H1 (cell line): ENCODE data around the gene OBSCN. TPM values are rescaled to one million over a fixed set of nuclear protein-coding genes. Genes with fewer than 3 reads are reported as not detected.

Source experiments
- CTCF ChIA-PET: fragments of 300-600 bp; sonication (Branson Sonifier 250); formaldehyde crosslinking; loops from one replicate; lab custom pipeline; 2021; ENCODE audit not compliant: partially characterized antibody; lab: Charles Lee
- POLR2A ChIA-PET: fragments of 300-600 bp; sonication (Branson Sonifier 250); formaldehyde crosslinking; loops from one replicate; lab custom pipeline; 2021; ENCODE audit warnings: inconsistent platforms; ENCODE audit not compliant: partially characterized antibody; lab: Charles Lee
- DNase-seq, 2 experiments: peaks; one replicate each; pipeline versions ENCODE4 v3.0.0 to v3.0.0-alpha.2; 2010 to 2022; ENCODE audit warnings: low spot score in 2 of 2, low read depth in 1 of 2, mixed read lengths in 1 of 2
- FAIRE-seq: peaks from 2 replicates; lab custom pipeline; 2011; peaks lifted over from hg19 to GRCh38; lab: Jason Lieb, UNC
- H2AFZ ChIP-seq: 2 replicates; pipeline ENCODE4 v1.8.1; 2012; ENCODE audit warnings: low read length, inconsistent platforms
- H2AK5ac ChIP-seq: 2 replicates; pipeline ENCODE4 v1.6.1; 2013; ENCODE audit warnings: low read depth, low read length
- H2BK120ac ChIP-seq: replicated peaks from 2 replicates; pipeline ENCODE3; 2013; ENCODE audit warnings: low read depth, low read length, inconsistent platforms
- H2BK12ac ChIP-seq: 2 replicates; pipeline ENCODE4 v1.6.1; 2013; ENCODE audit warnings: low read depth, low read length
- H2BK15ac ChIP-seq: 2 replicates; pipeline ENCODE4 v1.6.1; 2013; ENCODE audit warnings: low read length
- H2BK20ac ChIP-seq: 2 replicates; pipeline ENCODE4 v1.6.1; 2013; ENCODE audit warnings: low read length
- H2BK5ac ChIP-seq: 2 replicates; pipeline ENCODE4 v1.6.1; 2013; ENCODE audit warnings: low read depth, low read length
- H3K14ac ChIP-seq: 2 replicates; pipeline ENCODE4 v1.6.1; 2013; ENCODE audit warnings: inconsistent platforms; ENCODE audit not compliant: insufficient read length
- H3K18ac ChIP-seq: 2 replicates; pipeline ENCODE4 v1.6.1; 2013; ENCODE audit warnings: low read length; ENCODE audit errors: extremely low read depth
- H3K23ac ChIP-seq: 2 replicates; pipeline ENCODE4 v1.6.1; 2013; ENCODE audit warnings: inconsistent platforms; ENCODE audit not compliant: insufficient read length
- H3K23me2 ChIP-seq: 2 replicates; pipeline ENCODE4 v1.6.1; 2013; ENCODE audit warnings: low read depth, low read length
- H3K27ac ChIP-seq: 2 replicates; pipeline ENCODE4 v1.6.1; 2011; ENCODE audit warnings: low read depth, low read length, inconsistent platforms
- H3K27me3 ChIP-seq, 4 experiments: replicated peaks in 1 of 4; 1 replicate in 1 of 4; 2 replicates in 3 of 4; pipeline versions ENCODE4 v1.6.1 to v1.8.1; 2011 to 2013; ENCODE audit warnings: low read length in 3 of 4, mild to moderate bottlenecking in 3 of 4, inconsistent platforms in 2 of 4, mixed read lengths in 2 of 4, moderate library complexity in 1 of 4; ENCODE audit not compliant: control insufficient read depth in 3 of 4, insufficient read depth in 3 of 4; ENCODE audit errors: extremely low read depth in 1 of 4
- H3K36me3 ChIP-seq, 4 experiments: 2 replicates each; pipeline versions ENCODE4 v1.6.1 to v1.8.1; 2011 to 2013; ENCODE audit warnings: mild to moderate bottlenecking in 4 of 4, low read length in 3 of 4, moderate library complexity in 2 of 4, control low read depth in 1 of 4, inconsistent platforms in 1 of 4; ENCODE audit not compliant: insufficient read depth in 4 of 4, control insufficient read depth in 2 of 4
- H3K4ac ChIP-seq: replicated peaks from 2 replicates; pipeline ENCODE3; 2013; ENCODE audit warnings: low read length, low read depth, mixed read lengths, inconsistent platforms; ENCODE audit not compliant: insufficient read length
- H3K4me1 ChIP-seq, 4 experiments: replicated peaks in 1 of 4; 1 replicate in 1 of 4; 2 replicates in 3 of 4; pipeline versions ENCODE4 v1.6.1 to v1.8.1; 2011 to 2013; ENCODE audit warnings: low read length in 3 of 4, inconsistent platforms in 2 of 4, mixed read lengths in 1 of 4; ENCODE audit not compliant: insufficient read depth in 4 of 4, control insufficient read depth in 3 of 4
- H3K4me2 ChIP-seq, 2 experiments: 2 replicates each; pipeline versions ENCODE4 v1.6.1 to v1.8.1; 2011 to 2013; ENCODE audit warnings: low read depth in 2 of 2, low read length in 2 of 2, control low read depth in 1 of 2, inconsistent platforms in 1 of 2, mild to moderate bottlenecking in 1 of 2; ENCODE audit not compliant: insufficient read depth in 1 of 2
- H3K4me3 ChIP-seq, 4 experiments: fragments of 200-600, 300-600 bp in 1 of 4; sonication (generic), shearing (Covaris generic), sonication (Bioruptor Twin) in 1 of 4; 2 replicates each; pipeline versions ENCODE4 v1.5.1 to v1.8.1; 2011 to 2016; ENCODE audit warnings: low read length in 4 of 4, low read depth in 3 of 4, control low read depth in 2 of 4, inconsistent platforms in 2 of 4, mild to moderate bottlenecking in 2 of 4, mixed read lengths in 1 of 4, moderate library complexity in 1 of 4; ENCODE audit not compliant: insufficient read depth in 2 of 4; ENCODE audit errors: extremely low read depth in 1 of 4
- H3K56ac ChIP-seq: replicated peaks from 2 replicates; pipeline ENCODE3; 2013; ENCODE audit warnings: low read depth, mild to moderate bottlenecking, mixed read lengths, low read length, inconsistent platforms; ENCODE audit not compliant: insufficient read length
- H3K79me1 ChIP-seq: 2 replicates; pipeline ENCODE4 v1.6.1; 2013; ENCODE audit warnings: low read depth, low read length, control low read depth
- H3K79me2 ChIP-seq, 2 experiments: 2 replicates each; pipeline versions ENCODE4 v1.6.1 to v1.8.1; 2012 to 2013; ENCODE audit warnings: low read length in 2 of 2, mild to moderate bottlenecking in 2 of 2, inconsistent platforms in 1 of 2; ENCODE audit not compliant: insufficient read depth in 2 of 2, control insufficient read depth in 1 of 2
- H3K9ac ChIP-seq, 4 experiments: replicated peaks in 1 of 4; 1 replicate in 1 of 4; 2 replicates in 3 of 4; pipeline versions ENCODE4 v1.6.1 to v1.8.1; 2011 to 2013; ENCODE audit warnings: low read depth in 3 of 4, low read length in 3 of 4, control low read depth in 2 of 4, mild to moderate bottlenecking in 2 of 4, moderate library complexity in 2 of 4, inconsistent platforms in 1 of 4; ENCODE audit errors: extremely low read depth in 1 of 4
- H3K9me3 ChIP-seq, 2 experiments: 2 replicates each; pipeline versions ENCODE4 v1.6.1 to v1.8.1; 2012 to 2013; ENCODE audit warnings: mild to moderate bottlenecking in 2 of 2, moderate library complexity in 2 of 2, control low read depth in 1 of 2, inconsistent platforms in 1 of 2, low read depth in 1 of 2, low read length in 1 of 2, mixed read lengths in 1 of 2; ENCODE audit not compliant: insufficient read depth in 2 of 2
- H4K20me1 ChIP-seq, 2 experiments: replicated peaks in 1 of 2; 2 replicates each; pipeline versions ENCODE3 to v1.8.1; 2011 to 2013; ENCODE audit warnings: inconsistent platforms in 2 of 2, low read length in 2 of 2, mild to moderate bottlenecking in 1 of 2; ENCODE audit not compliant: insufficient read depth in 2 of 2, control insufficient read depth in 1 of 2
- H4K5ac ChIP-seq: 2 replicates; pipeline ENCODE4 v1.6.1; 2013; ENCODE audit warnings: low read length, low read depth, mixed read lengths, inconsistent platforms; ENCODE audit not compliant: insufficient read length
- H4K8ac ChIP-seq: 2 replicates; pipeline ENCODE4 v1.8.0; 2013; ENCODE audit warnings: mild to moderate bottlenecking, moderate library complexity, low read length, inconsistent platforms; ENCODE audit not compliant: insufficient read depth; ENCODE audit errors: extremely low read depth
- H4K91ac ChIP-seq: replicated peaks from 2 replicates; pipeline ENCODE3; 2013; ENCODE audit warnings: low read length, mixed read lengths, inconsistent platforms; ENCODE audit not compliant: insufficient read length
- KDM1A ChIP-seq: fragments of 200-600, 300-600 bp; sonication (generic); IDR thresholded peaks from 2 replicates; pipeline ENCODE4 v1.7.1; 2016; ENCODE audit warnings: mild to moderate bottlenecking, low read length, borderline replicate concordance
- WGBS, 2 experiments: shearing (Covaris generic) in 1 of 2; methylation state at CpG; one replicate each; pipeline versions ENCODE4 v1.1.6 to v1.1.7; 2013 to 2015; ENCODE audit warnings: low lambda C conversion rate in 2 of 2, mixed read lengths in 2 of 2, inconsistent platforms in 1 of 2, low coverage in 1 of 2, missing lambda C conversion rate in 1 of 2; ENCODE audit not compliant: insufficient replicate concordance in 2 of 2, insufficient coverage in 1 of 2, insufficient read length in 1 of 2; ENCODE audit errors: extremely low coverage in 1 of 2, missing lambda C conversion rate in 1 of 2; 5-methylcytosine and 5-hydroxymethylcytosine counted together
- polyA plus RNA-seq, 7 experiments: library from polyadenylated mRNA; depleted of rRNA in 3 of 7; stranded (reverse) in 5 of 7; unstranded in 2 of 7; fragments of >200 nt in 5 of 7; fragments of 200-250 nt in 2 of 7; gene quantifications; 1 replicate in 5 of 7; 2 replicates in 1 of 7; 4 replicates in 1 of 7; pipeline versions ENCODE4 v1.2.1 to v1.2.3, GENCODE V29; 2011 to 2013; ENCODE audit warnings: missing spikeins in 2 of 7, mixed read lengths in 2 of 7
- total RNA-seq: library from RNA; stranded (reverse); fragmentation: NEBNext Ultra II Directional; extraction: Animal tissue kit (Norgen Biotek cat#: 25700); gene quantifications from 2 replicates; pipeline ENCODE4 v1.2.1, GENCODE V29; 2021
- TF ChIP-seq, protein P1 (sequence below): IDR thresholded peaks from 2 replicates; pipeline ENCODE4 v1.6.1; 2012; ENCODE audit warnings: low read length, inconsistent platforms

OBSCN gene
- total and polyA plus RNA-seq, 2 of the 8 experiments (the other 6 are each of a cell fraction or from before 2014, with no cell fraction given) = 7.5 to 28.4 TPM

DNA sequence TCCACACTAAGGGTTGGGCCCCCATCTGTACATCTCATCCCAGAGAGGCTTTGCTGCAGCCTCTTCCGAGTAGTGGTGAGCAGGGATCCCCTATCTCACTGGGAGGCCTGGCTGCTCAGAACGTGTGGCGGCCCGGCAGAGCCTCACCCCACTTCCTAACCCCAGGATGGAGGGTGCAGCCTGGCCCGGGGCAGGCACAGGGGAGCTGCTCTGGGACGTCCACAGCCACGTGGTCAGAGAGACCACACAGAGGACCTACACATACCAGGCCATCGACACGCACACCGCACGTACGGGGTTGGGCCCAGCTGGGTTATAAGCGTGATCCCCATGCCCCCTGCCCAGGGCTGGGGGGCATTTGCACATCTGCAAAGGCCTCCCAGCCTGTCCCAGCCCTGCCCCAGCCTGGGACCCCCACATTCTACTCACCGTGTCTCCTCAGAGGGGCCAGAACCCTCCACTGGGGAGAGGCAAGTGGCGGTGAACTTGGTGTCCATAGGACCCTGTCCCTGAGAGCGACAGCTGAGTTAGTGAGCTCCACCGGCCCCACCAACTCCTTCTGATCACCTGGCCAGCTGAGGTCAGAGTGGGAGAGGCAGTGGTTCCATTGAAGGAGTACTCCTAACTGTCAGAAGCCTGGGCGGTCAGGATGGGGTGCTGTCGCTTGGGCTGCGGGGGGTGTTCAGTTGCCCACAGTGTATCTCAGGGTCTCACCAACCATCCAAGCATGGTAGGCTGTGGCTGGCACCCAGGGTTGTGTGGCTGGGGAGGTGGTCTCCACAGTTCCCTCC lies 157.6 kb downstream of the OBSCN start:
- Histone ChIP-seq H3K23me2 (no peaks in the 10 kb centered on the region), H2AK5ac (no peak overlapping the region), H3K56ac (no peak overlapping the region), H3K4ac (no peak overlapping the region), H3K4me1 (peaks cover 0 to 16% (median 5%) of the 10 kb centered on the region in 4 experiments; a peak in 4 of 7 replicates), H3K27me3 (no peaks in the 10 kb centered on the region; a peak in 3 of 7 replicates), H3K23ac (no peak overlapping the region), H3K79me2 (no peaks in the 10 kb centered on the region), H2BK120ac (no peak overlapping the region), H2BK20ac (no peak overlapping the region), H4K5ac (no peak overlapping the region), H2AFZ (no peak overlapping the region), H2BK15ac (no peak overlapping the region), H4K8ac (no peak overlapping the region), H2BK5ac (no peak overlapping the region), H3K14ac (no peak overlapping the region), H3K4me2 (no peak overlapping the region), H3K4me3 (no peak overlapping the region), H3K27ac (no peak overlapping the region), H3K18ac (no peak overlapping the region), H3K79me1 (no peaks in the 10 kb centered on the region), H3K36me3 (no peaks in the 10 kb centered on the region), H2BK12ac (no peak overlapping the region), H4K20me1 (peaks cover 0 to 2% of the 10 kb centered on the region in 2 experiments), H4K91ac (no peak overlapping the region), H3K9me3 (no peaks in the 10 kb centered on the region), H3K9ac (no peak overlapping the region)
- POLR2A ChIA-PET = interaction anchor here (0.6 to 2.4 kb wide), 3 partner anchors 11 to 187 kb away, joined by 3 to 8 read pairs (median 3); no protein-coding TSS in a partner anchor
- WGBS, 2 experiments = 88% methylated on average over 20 of the region's 20 CpGs; no CpG with 5 or more reads in 1 of the 2 experiments
- CTCF ChIA-PET = interaction anchor here (0.6 to 1.6 kb wide), 6 partner anchors 10 to 136 kb away, joined by 3 to 4 read pairs (median 3); a partner anchor contains a TSS
- FAIRE-seq (no peak), DNase-seq (no peak)
- no peak for TF ChIP-seq KDM1A
- TF ChIP-seq, protein P1, sequence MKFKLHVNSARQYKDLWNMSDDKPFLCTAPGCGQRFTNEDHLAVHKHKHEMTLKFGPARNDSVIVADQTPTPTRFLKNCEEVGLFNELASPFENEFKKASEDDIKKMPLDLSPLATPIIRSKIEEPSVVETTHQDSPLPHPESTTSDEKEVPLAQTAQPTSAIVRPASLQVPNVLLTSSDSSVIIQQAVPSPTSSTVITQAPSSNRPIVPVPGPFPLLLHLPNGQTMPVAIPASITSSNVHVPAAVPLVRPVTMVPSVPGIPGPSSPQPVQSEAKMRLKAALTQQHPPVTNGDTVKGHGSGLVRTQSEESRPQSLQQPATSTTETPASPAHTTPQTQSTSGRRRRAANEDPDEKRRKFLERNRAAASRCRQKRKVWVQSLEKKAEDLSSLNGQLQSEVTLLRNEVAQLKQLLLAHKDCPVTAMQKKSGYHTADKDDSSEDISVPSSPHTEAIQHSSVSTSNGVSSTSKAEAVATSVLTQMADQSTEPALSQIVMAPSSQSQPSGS = no peak
